Neural cell (in vitro differentiated cells): ENCODE results near the gene ETFA. TPM values are rescaled to one million over a fixed set of nuclear protein-coding genes. Genes with fewer than 3 reads are reported as not detected.
"Not testable (repeated sequence)": the region's sequence is repeated elsewhere in the genome, so short reads cannot be mapped to it uniquely, and the experiment has no call there.

Experiments used
- H2AFZ ChIP-seq: fragments of 200-600, 300-800 bp; sonication (generic), shearing (Covaris generic); 2 replicates; pipeline ENCODE4 v1.6.0; 2014; ENCODE audit warnings: low read depth, mild to moderate bottlenecking, antibody characterized with exemption, low read length, moderate library complexity
- H3F3A ChIP-seq: fragments of 200-600 bp; shearing (Covaris generic); 2 replicates; pipeline ENCODE4 v1.6.1; 2016; ENCODE audit warnings: mild to moderate bottlenecking, moderate library complexity, mixed read lengths, antibody characterized with exemption, low read length; ENCODE audit not compliant: insufficient read depth, poor library complexity, severe bottlenecking
- H3K27ac ChIP-seq: fragments of 200-600, 300-800 bp; sonication (generic), shearing (Covaris generic); 2 replicates; pipeline ENCODE4 v1.5.1; 2014; ENCODE audit warnings: mild to moderate bottlenecking, low read length, moderate library complexity
- H3K27me3 ChIP-seq: fragments of 300-800, 200-600 bp; sonication (generic), shearing (Covaris generic); 2 replicates; pipeline ENCODE4 v1.6.0; 2014; ENCODE audit warnings: mild to moderate bottlenecking, low read depth, low read length, moderate library complexity; ENCODE audit not compliant: insufficient read depth
- H3K36me3 ChIP-seq: fragments of 300-800, 200-600 bp; sonication (generic), shearing (Covaris generic); 2 replicates; pipeline ENCODE4 v1.5.1; 2014; ENCODE audit warnings: mild to moderate bottlenecking, antibody characterized with exemption, low read length, moderate library complexity; ENCODE audit not compliant: insufficient read depth
- H3K4me2 ChIP-seq: fragments of 300-800, 200-600 bp; sonication (generic), shearing (Covaris generic); 2 replicates; pipeline ENCODE4 v1.6.0; 2014; ENCODE audit warnings: mild to moderate bottlenecking, low read length
- H3K4me3 ChIP-seq: fragments of 300-800, 200-600 bp; sonication (generic), shearing (Covaris generic); 2 replicates; pipeline ENCODE4 v1.5.1; 2014; ENCODE audit warnings: mild to moderate bottlenecking, low read length, moderate library complexity
- H3K79me2 ChIP-seq: fragments of 200-600 bp; shearing (Covaris generic); replicated peaks from 2 replicates; pipeline ENCODE4 v1.6.0; 2014; ENCODE audit warnings: mild to moderate bottlenecking, low read length, moderate library complexity; ENCODE audit not compliant: insufficient read depth
- H3K9ac ChIP-seq: fragments of 300-800, 200-600 bp; sonication (generic), shearing (Covaris generic); 2 replicates; pipeline ENCODE4 v1.6.1; 2016; ENCODE audit warnings: mild to moderate bottlenecking, low read length, mixed read lengths
- H3K9me2 ChIP-seq: fragments of 200-600 bp; shearing (Covaris generic); 2 replicates; pipeline ENCODE4 v1.6.1; 2016; ENCODE audit warnings: mild to moderate bottlenecking, low read length, mixed read lengths; ENCODE audit not compliant: insufficient read depth
- H3K9me3 ChIP-seq: fragments of 200-600, 300-800 bp; sonication (generic), shearing (Covaris generic); 2 replicates; pipeline ENCODE4 v1.6.1; 2016; ENCODE audit warnings: mild to moderate bottlenecking, mixed run types, low read length, moderate library complexity, mixed read lengths
- H4K20me1 ChIP-seq: fragments of 200-600 bp; shearing (Covaris generic); 2 replicates; pipeline ENCODE4 v1.6.1; 2016; ENCODE audit warnings: mild to moderate bottlenecking, mixed run types; ENCODE audit not compliant: insufficient read depth
- EP300 ChIP-seq: fragments of 450-650 bp; conservative IDR thresholded peaks from 2 replicates; pipeline ENCODE4 v1.6.1; 2014; ENCODE audit warnings: antibody characterized with exemption, mild to moderate bottlenecking, moderate library complexity; ENCODE audit not compliant: poor library complexity, severe bottlenecking
- EZH2 ChIP-seq: fragments of 200-600, 300-800 bp; shearing (Covaris generic), sonication (generic); IDR thresholded peaks from 2 replicates; pipeline ENCODE4 v1.6.1; 2014; ENCODE audit warnings: antibody characterized with exemption, low read length, borderline replicate concordance, mild to moderate bottlenecking; ENCODE audit not compliant: insufficient read depth, poor library complexity, severe bottlenecking
- MXI1 ChIP-seq: fragments of 450-650 bp; conservative IDR thresholded peaks from 2 replicates; pipeline ENCODE4 v1.6.1; 2014; ENCODE audit warnings: antibody characterized with exemption, mild to moderate bottlenecking; ENCODE audit not compliant: poor library complexity, severe bottlenecking
- POLR2AphosphoS5 ChIP-seq: IDR thresholded peaks from 2 replicates; pipeline ENCODE4 v1.6.1; 2012
- RAD21 ChIP-seq: fragments of 450-650 bp; conservative IDR thresholded peaks from 2 replicates; pipeline ENCODE4 v1.6.1; 2014; ENCODE audit warnings: antibody characterized with exemption, mild to moderate bottlenecking, moderate library complexity
- SMC3 ChIP-seq: fragments of 450-650 bp; conservative IDR thresholded peaks from 2 replicates; pipeline ENCODE4 v1.6.1; 2014; ENCODE audit warnings: antibody characterized with exemption, mild to moderate bottlenecking, moderate library complexity; ENCODE audit not compliant: poor library complexity
- TAF1 ChIP-seq: IDR thresholded peaks from 2 replicates; pipeline ENCODE4 v1.6.1; 2012; ENCODE audit warnings: low read depth
- polyA plus RNA-seq: library from polyadenylated mRNA; depleted of rRNA; stranded (reverse); fragments of >200 nt; gene quantifications from 2 replicates; pipeline ENCODE4 v1.2.3, GENCODE V29; 2014
- TF ChIP-seq, protein P1 (sequence below): fragments of 450-650 bp; IDR thresholded peaks from 2 replicates; pipeline ENCODE4 v1.5.1; 2014; ENCODE audit warnings: antibody characterized with exemption, mild to moderate bottlenecking, moderate library complexity; ENCODE audit not compliant: poor library complexity, severe bottlenecking
- TF ChIP-seq, protein P2 (sequence below): IDR thresholded peaks from 2 replicates; pipeline ENCODE4 v1.6.1; 2012; ENCODE audit warnings: borderline replicate concordance

ETFA gene
- polyA plus RNA-seq, 1 donor from 2014 or later = 145 TPM

DNA sequence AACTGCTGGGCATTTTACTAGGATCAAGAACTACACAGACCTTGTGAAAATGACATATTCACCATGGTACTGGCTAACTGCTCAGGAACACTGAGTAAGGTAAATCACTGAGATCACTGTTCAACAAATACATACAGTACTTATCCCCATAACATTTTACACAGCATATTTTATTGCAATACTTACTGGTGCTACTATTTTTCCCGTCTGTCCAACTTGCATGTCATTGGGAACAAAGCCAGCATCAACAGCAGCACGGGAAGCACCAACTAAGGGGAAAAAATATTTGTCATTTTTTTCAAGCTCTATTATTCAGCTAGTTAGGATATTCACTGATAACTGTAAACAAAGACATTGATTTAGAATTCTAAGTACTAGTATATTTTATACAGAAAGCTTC, 37.0 kb downstream of the ETFA start:
- H3K9me2 ChIP-seq = no peaks in the 10 kb centered on the region
- H2AFZ ChIP-seq = no peak overlapping the region
- no peak overlapping the region for H3K9ac ChIP-seq
- no peak overlapping the region for H3K4me2 ChIP-seq
- no peak overlapping the region for H3K27ac ChIP-seq
- H3K27me3 ChIP-seq = no peaks in the 10 kb centered on the region
- no peaks in the 10 kb centered on the region for H3K79me2 ChIP-seq
- peaks cover 9% of the 10 kb centered on the region for H3K36me3 ChIP-seq
- H3K9me3 ChIP-seq = peaks cover 6% of the 10 kb centered on the region
- H4K20me1 ChIP-seq = no peaks in the 10 kb centered on the region
- no peak for TF ChIP-seq POLR2AphosphoS5
- TF ChIP-seq SMC3 = no peak
- H3K4me3 ChIP-seq = no peak overlapping the region
- H3F3A ChIP-seq = no peaks in the 10 kb centered on the region

DNA sequence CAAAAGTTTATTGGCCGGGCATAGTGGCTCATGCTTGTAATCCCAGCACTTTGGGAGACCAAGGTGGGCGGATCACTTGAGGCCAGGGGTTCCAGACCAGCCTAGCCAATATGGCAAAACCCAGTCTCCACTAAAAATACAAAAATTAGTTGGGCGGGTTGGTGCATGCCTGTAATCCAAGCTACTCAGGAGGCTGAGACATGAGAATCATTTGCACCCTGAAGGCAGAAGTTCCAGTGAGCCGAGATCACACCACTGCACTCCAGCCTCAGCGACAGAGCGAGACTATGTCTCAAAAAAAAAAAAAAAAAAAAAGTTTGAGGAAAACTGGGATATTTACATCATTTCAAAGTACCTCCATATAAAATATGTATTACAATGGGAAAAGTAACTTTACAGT, 40.4 kb downstream of the ETFA start:
- H3K27me3 ChIP-seq = no peaks in the 10 kb centered on the region
- H3K4me2 ChIP-seq = no peak overlapping the region
- peaks cover 9% of the 10 kb centered on the region for H3K36me3 ChIP-seq
- no peaks in the 10 kb centered on the region for H3K9me2 ChIP-seq
- no peaks in the 10 kb centered on the region for H3K79me2 ChIP-seq
- no peaks in the 10 kb centered on the region for H3F3A ChIP-seq
- H3K9me3 ChIP-seq = peaks cover 16% of the 10 kb centered on the region
- H4K20me1 ChIP-seq = no peaks in the 10 kb centered on the region
- no peak overlapping the region for H3K9ac ChIP-seq
- no peak overlapping the region for H3K4me3 ChIP-seq
- H2AFZ ChIP-seq = no peak overlapping the region
- no peak overlapping the region for H3K27ac ChIP-seq
- TF ChIP-seq SMC3 (no peak), TAF1 (no peak), MXI1 (no peak), POLR2AphosphoS5 (no peak)

DNA sequence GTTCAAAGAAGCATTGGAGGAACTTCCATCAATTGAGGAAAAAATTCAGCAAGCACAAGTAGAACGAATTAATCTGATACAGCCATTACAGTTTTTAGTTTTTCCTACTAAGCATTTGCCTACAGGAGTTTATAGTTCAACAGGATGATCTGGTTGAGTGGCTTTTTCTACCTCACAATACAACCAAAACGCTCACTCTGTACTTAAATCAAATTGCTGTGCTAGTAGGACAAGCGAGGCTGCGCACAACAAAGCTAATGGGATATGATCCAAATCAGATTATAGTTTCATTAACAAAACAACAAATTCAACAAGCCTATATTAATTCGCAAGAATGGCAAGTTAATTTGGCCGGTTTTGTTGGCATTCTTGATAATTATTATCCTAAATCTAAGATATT, 44.2 kb downstream of the ETFA start:
- Histone ChIP-seq H3K36me3 (peaks cover 9% of the 10 kb centered on the region), H3K9me2 (no peaks in the 10 kb centered on the region), H3K27me3 (no peaks in the 10 kb centered on the region), H2AFZ (no peak overlapping the region), H3K9me3 (peaks cover 16% of the 10 kb centered on the region), H3K27ac (no peak overlapping the region), H3K79me2 (no peaks in the 10 kb centered on the region), H3K9ac (no peak overlapping the region), H4K20me1 (no peaks in the 10 kb centered on the region), H3K4me2 (no peak overlapping the region), H3K4me3 (no peak overlapping the region), H3F3A (no peaks in the 10 kb centered on the region)
- no peak for TF ChIP-seq RAD21
- no peak for TF ChIP-seq SMC3
- TF ChIP-seq, protein P1, sequence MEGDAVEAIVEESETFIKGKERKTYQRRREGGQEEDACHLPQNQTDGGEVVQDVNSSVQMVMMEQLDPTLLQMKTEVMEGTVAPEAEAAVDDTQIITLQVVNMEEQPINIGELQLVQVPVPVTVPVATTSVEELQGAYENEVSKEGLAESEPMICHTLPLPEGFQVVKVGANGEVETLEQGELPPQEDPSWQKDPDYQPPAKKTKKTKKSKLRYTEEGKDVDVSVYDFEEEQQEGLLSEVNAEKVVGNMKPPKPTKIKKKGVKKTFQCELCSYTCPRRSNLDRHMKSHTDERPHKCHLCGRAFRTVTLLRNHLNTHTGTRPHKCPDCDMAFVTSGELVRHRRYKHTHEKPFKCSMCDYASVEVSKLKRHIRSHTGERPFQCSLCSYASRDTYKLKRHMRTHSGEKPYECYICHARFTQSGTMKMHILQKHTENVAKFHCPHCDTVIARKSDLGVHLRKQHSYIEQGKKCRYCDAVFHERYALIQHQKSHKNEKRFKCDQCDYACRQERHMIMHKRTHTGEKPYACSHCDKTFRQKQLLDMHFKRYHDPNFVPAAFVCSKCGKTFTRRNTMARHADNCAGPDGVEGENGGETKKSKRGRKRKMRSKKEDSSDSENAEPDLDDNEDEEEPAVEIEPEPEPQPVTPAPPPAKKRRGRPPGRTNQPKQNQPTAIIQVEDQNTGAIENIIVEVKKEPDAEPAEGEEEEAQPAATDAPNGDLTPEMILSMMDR = no peak
- no peak for TF ChIP-seq EZH2
- no peak for TF ChIP-seq POLR2AphosphoS5
- no peak for TF ChIP-seq TAF1
- TF ChIP-seq, protein P2, sequence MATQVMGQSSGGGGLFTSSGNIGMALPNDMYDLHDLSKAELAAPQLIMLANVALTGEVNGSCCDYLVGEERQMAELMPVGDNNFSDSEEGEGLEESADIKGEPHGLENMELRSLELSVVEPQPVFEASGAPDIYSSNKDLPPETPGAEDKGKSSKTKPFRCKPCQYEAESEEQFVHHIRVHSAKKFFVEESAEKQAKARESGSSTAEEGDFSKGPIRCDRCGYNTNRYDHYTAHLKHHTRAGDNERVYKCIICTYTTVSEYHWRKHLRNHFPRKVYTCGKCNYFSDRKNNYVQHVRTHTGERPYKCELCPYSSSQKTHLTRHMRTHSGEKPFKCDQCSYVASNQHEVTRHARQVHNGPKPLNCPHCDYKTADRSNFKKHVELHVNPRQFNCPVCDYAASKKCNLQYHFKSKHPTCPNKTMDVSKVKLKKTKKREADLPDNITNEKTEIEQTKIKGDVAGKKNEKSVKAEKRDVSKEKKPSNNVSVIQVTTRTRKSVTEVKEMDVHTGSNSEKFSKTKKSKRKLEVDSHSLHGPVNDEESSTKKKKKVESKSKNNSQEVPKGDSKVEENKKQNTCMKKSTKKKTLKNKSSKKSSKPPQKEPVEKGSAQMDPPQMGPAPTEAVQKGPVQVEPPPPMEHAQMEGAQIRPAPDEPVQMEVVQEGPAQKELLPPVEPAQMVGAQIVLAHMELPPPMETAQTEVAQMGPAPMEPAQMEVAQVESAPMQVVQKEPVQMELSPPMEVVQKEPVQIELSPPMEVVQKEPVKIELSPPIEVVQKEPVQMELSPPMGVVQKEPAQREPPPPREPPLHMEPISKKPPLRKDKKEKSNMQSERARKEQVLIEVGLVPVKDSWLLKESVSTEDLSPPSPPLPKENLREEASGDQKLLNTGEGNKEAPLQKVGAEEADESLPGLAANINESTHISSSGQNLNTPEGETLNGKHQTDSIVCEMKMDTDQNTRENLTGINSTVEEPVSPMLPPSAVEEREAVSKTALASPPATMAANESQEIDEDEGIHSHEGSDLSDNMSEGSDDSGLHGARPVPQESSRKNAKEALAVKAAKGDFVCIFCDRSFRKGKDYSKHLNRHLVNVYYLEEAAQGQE = no peak
- TF ChIP-seq EP300 = no peak
- TF ChIP-seq MXI1 = no peak

DNA sequence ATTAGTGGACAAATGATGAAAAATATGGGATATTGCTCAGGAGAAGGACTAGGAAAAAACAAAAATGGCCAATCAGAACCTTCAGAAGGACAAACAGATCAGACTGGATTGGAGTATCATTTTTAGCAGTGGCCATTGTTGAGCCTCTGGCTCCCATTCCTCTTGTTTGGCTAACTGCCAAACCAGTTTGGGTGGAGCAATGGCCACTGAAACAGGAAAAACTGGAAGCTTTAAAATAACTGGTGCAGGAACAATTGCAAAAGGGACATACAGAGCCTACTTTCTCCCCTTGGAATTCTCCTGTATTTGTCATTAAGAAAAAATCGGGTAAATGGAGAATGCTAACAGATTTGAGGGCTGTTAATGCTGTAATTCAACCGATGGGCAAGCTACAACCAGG, 45.5 kb downstream of the ETFA start:
- H3K27me3 ChIP-seq, H3K9me2 ChIP-seq, H3F3A ChIP-seq, H3K4me3 ChIP-seq, H2AFZ ChIP-seq, H3K79me2 ChIP-seq, H4K20me1 ChIP-seq, H3K36me3 ChIP-seq, H3K4me2 ChIP-seq, H3K27ac ChIP-seq, H3K9ac ChIP-seq: not testable (repeated sequence)
- H3K9me3 ChIP-seq = peaks cover 16% of the 10 kb centered on the region
